ENCODE data around the gene RGS9. TPM values are rescaled to one million over a fixed set of nuclear protein-coding genes. Genes with fewer than 3 reads are reported as not detected.

RGS9 gene
- total and polyA plus RNA-seq, 2 experiments from 2014 or later = 12.8 to 29.6 TPM

- no peak for TF ChIP-seq ZNF462 (CRISPR knock-in tag; IDR thresholded peaks at IDR 0.05)
- no peak for TF ChIP-seq STAT1 (IDR thresholded peaks at IDR 0.05; ENCODE audit: unreplicated experiment)
- TF ChIP-seq EZH2phosphoT487 (IDR thresholded peaks at IDR 0.05; ENCODE audit: unreplicated experiment) = no peak
- no peak for TF ChIP-seq EZH2 (IDR thresholded peaks at IDR 0.05; ENCODE audit: low read depth, unreplicated experiment)
- no peak for TF ChIP-seq JUNB (IDR thresholded peaks at IDR 0.05; ENCODE audit: unreplicated experiment)
- no peak for TF ChIP-seq ZNF331 (CRISPR knock-in tag; IDR thresholded peaks at IDR 0.05; ENCODE audit: low read depth)
- 0 out of 2 replicates have a peak, but pooled peaks have one; percentile 13 for TF ChIP-seq CREB1 (CRISPR knock-in tag; IDR thresholded peaks at IDR 0.05; ENCODE audit: low read depth)
- TF ChIP-seq, protein P1, sequence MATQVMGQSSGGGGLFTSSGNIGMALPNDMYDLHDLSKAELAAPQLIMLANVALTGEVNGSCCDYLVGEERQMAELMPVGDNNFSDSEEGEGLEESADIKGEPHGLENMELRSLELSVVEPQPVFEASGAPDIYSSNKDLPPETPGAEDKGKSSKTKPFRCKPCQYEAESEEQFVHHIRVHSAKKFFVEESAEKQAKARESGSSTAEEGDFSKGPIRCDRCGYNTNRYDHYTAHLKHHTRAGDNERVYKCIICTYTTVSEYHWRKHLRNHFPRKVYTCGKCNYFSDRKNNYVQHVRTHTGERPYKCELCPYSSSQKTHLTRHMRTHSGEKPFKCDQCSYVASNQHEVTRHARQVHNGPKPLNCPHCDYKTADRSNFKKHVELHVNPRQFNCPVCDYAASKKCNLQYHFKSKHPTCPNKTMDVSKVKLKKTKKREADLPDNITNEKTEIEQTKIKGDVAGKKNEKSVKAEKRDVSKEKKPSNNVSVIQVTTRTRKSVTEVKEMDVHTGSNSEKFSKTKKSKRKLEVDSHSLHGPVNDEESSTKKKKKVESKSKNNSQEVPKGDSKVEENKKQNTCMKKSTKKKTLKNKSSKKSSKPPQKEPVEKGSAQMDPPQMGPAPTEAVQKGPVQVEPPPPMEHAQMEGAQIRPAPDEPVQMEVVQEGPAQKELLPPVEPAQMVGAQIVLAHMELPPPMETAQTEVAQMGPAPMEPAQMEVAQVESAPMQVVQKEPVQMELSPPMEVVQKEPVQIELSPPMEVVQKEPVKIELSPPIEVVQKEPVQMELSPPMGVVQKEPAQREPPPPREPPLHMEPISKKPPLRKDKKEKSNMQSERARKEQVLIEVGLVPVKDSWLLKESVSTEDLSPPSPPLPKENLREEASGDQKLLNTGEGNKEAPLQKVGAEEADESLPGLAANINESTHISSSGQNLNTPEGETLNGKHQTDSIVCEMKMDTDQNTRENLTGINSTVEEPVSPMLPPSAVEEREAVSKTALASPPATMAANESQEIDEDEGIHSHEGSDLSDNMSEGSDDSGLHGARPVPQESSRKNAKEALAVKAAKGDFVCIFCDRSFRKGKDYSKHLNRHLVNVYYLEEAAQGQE (IDR thresholded peaks at IDR 0.05; ENCODE audit: unreplicated experiment) = no peak
- no peak for TF ChIP-seq NANOG (IDR thresholded peaks at IDR 0.05; ENCODE audit: borderline replicate concordance)
These were observed 14.1 kb upstream of the RGS9 start (continued) for GRCh38 chr17:65122836-65123756.
